T-helper 2 cell treated with Interferon-gamma antibody and Interleukin-4, amounts not matched to agents 100 ng/mL and 5 ng/mL, for 36 hours (primary cell): ENCODE results near the gene BLACAT1. TPM values are rescaled to one million over a fixed set of nuclear protein-coding genes. Genes with fewer than 3 reads are reported as not detected.

Source experiments
- intact Hi-C: fragments of 100-400 bp; cut with micrococcal nuclease; formaldehyde crosslinking; loops from one replicate; pipeline ENCODE4 v1.15.1; 2023
- total RNA-seq: library from RNA; stranded (reverse); gene quantifications from 2 replicates; pipeline ENCODE4 v1.2.3, GENCODE V29; 2022

Gene BLACAT1
- total RNA-seq, 1 donor from 2014 or later, result 0.09 TPM

DNA sequence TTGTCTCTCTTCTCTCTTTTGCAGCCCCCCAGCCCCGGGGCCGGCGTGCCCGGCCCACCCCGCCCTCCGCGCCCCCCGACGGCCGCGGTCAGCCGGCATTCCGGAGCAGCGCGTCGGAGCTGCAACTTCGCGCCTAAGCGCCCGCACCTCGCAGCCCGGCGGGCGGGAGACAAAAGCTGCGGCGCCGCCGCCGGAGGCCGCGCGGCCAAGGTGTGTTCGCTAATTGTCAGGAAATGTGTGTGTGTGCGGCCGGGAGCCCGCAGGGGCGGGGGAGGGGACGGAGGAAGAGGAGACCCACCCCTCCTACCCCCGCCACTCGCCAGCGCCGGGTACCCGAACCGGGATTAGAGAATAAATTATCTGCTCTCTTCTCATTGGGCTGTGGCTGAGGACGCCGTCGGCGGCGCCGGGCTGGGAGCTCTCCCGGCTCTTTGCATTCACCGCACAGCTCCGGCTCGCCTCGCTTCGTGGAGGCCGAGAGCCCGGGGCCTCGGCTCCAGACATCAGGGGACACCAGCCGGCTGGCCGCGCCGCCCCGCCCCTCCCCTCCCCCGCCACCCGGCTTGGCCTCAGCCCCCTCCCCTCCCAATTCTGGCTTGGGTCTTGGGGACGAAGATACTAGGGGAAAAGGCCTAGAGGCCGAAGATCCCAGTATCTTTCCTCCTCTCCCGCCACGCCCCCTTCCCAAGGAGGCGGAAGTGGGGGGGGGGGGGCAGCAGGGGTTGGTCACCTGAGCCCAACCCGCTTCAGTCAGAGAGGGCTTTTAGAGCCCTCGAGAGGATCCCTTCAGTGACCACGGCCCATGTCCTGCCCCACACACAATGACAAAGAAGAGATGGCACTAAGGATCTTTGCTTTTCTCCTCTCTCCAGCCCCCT lies 1.3 kb upstream of the BLACAT1 start:
- intact Hi-C loops, result no loop called here

GRCh38 chr1:205456383-205456867 lies 580 bp upstream of the BLACAT1 start:
- intact Hi-C loops, result no loop called here

GRCh38 chr1:205454903-205455335 lies 926 bp downstream of the BLACAT1 start:
- intact Hi-C loops, result no loop called here

DNA sequence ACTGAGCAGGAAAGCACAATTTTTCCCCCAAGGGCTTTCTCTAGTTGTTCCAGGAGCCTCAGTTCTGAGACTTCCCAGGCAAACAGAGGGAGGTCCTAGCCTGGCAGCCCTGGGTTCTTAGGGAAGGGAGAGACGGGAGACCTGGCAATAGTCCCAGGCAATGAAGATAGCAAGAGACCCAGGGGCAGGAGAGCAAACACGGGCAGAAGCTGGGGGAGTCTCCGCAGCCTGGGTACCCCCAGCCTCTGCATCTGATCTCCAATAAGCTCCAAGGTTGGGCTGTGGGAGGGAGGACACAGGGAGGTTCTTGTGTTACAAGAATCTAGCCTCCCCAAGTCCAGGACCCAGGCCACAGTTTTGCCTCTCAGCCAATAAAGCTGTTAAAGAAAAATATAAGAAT lies 2.4 kb downstream of the BLACAT1 start:
- intact Hi-C loops, result no loop called here

- intact Hi-C loops, result no loop called here
Measured at GRCh38 chr1:205452933-205453332, 2.9 kb downstream of the BLACAT1 start.

- intact Hi-C loops, result no loop called here
Measured at GRCh38 chr1:205452364-205452763, 3.5 kb downstream of the BLACAT1 start.

DNA sequence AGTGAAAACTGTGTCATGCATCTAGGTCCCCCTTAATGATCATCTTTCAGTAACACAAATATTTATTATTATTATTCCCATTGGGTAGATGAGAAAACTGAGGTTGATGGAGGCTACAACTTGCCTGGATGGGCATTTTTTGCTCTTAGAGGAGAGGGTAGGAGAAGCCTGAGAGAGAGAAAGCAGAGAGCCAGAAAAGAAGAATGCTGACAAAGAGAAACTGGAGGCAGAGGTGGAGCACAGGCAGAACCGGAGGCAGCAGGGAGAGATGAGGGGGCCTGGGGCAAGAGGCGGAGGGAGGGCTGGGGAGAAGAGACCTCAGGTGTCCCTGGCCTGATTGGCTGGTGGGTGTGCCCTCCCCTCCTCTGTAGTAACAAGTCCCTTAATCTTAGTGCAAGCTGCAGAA lies 4.1 kb downstream of the BLACAT1 start:
- intact Hi-C loops, result no loop called here

GRCh38 chr1:205451202-205451601 lies 4.6 kb downstream of the BLACAT1 start:
- intact Hi-C loops, result no loop called here

GRCh38 chr1:205450448-205450847 lies 5.4 kb downstream of the BLACAT1 start:
- intact Hi-C loops, result no loop called here

- intact Hi-C loops, result no loop called here
Measured at GRCh38 chr1:205449750-205450443, 5.9 kb downstream of the BLACAT1 start.

- intact Hi-C loops, result no loop called here
Measured at GRCh38 chr1:205449254-205449749, 6.5 kb downstream of the BLACAT1 start.

- intact Hi-C loops, result no loop called here
Measured at GRCh38 chr1:205448540-205449253, 7.1 kb downstream of the BLACAT1 start.

DNA sequence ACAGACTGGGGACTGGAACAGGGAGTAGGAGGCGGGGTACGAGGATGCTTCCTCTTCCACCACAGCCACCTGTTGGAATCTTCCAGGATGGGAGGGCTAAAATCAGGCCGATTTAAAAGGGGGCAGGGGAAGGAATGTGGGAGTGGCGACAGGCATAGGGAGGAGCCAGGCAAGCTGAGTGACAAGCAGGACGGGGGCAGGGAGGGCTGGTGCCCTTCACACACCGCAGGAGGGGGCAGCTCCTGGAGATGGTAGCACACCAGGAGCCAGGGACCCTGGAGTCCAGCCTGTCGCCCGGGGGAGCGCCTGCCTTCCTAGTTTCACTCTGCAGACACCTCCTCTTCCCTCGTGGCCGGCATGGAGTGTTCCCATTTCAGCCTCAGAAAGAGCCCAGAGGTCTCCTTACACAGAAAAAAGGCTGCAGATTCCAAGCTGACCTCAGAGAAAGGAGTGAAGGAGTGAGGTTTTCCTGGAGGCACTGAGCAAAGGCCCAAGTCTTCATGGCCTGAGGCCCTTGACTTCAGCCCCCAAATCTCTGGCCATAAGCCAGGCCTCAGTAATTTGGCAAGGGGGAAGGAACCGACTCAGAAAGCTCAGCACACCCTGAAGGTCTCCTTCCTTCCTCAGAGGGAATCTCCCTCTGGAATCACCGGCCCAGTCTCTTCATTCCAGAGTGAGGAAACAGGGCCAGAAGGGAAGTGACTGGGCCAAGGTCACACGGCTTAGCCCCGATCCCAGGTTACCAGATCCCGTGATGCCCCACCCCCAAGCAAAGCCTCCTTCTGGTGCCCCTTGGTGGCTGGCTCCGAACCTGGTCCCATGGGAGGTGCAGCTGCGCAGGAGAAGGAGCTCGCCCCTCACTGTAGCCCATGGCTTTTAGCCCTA lies 8.1 kb downstream of the BLACAT1 start:
- intact Hi-C loops, result no loop called here

GRCh38 chr1:205446828-205447227 lies 9.0 kb downstream of the BLACAT1 start:
- intact Hi-C loops, result no loop called here

DNA sequence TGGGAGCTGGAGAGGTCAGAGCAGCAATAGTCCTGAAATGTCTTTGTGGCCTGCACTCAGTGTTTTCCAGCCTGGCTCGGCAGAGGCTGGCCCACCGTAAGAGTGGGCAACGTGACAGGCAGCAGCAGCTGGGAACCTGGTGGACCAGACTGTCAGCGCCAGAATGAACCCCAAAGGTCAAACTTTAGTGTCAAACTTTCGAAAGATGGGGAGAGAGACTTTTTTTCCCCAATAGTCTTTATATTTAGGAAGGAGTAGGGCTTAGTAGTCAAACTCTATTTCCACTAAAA lies 10.3 kb downstream of the BLACAT1 start:
- intact Hi-C loops, result no loop called here

GRCh38 chr1:205444931-205445645 lies 10.8 kb downstream of the BLACAT1 start:
- intact Hi-C loops, result loop anchor here (5.0 kb wide), 1 partner anchor 37 kb away; no protein-coding TSS in a partner anchor

DNA sequence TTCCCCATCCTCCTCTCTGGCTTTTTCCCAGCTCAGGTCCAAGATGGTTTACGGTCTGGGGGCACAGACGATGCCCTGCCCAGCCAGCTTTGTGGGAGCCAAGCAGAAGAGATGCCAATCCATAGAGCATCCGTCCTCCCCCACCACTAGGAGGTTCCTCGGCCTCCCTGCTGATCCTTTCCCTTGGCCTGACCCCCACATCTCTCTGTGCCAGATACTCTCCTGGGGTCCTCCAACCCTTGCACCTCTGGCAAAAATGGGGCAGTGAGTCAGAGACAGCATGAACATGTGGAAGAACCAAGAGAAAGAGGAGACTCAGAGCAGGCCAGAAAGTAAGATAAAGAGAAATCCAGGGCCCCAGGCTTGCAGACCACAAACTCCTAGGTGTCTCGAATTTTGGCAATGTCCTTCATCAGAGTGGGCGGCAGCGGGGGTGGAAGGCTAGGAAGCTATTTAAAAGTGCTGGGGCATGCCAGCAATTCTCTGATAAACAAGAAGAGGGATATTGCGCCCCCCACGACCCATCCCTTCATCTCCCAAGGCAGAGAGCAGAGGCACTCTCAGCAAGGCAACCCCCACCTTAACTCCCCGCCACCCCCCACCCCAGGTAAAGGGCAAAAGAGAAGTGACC lies 11.4 kb downstream of the BLACAT1 start:
- intact Hi-C loops, result loop anchor here (5.0 kb wide), 1 partner anchor 38 kb away; no protein-coding TSS in a partner anchor

GRCh38 chr1:205443585-205444299 lies 12.1 kb downstream of the BLACAT1 start:
- intact Hi-C loops, result loop anchor here (5.0 kb wide), 1 partner anchor 39 kb away; no protein-coding TSS in a partner anchor
